ENCODE results near the gene PAPLN.
"Not testable (repeated sequence)": the region's sequence is repeated elsewhere in the genome, so short reads cannot be mapped to it uniquely, and the experiment has no call there.

PAPLN gene

GRCh38 chr14:73277376-73277775 lies 40.1 kb downstream of the PAPLN start:
- Mint-ChIP-seq H3K27me3 (no peaks in the 10 kb centered on the region), H3K27ac (no peak overlapping the region), H3K36me3 (peaks cover 6% of the 10 kb centered on the region), H3K4me3 (no peak overlapping the region), H3K4me1 (peaks cover 5% of the 10 kb centered on the region), H3K9me3 (no peaks in the 10 kb centered on the region)

GRCh38 chr14:73280903-73281302 lies 43.6 kb downstream of the PAPLN start:
- no peaks in the 10 kb centered on the region for H3K9me3 Mint-ChIP-seq
- H3K27me3 Mint-ChIP-seq, result no peaks in the 10 kb centered on the region
- H3K36me3 Mint-ChIP-seq, result peaks cover 15% of the 10 kb centered on the region
- H3K4me3 Mint-ChIP-seq, result no peak overlapping the region
- H3K27ac Mint-ChIP-seq, result no peak overlapping the region
- H3K4me1 Mint-ChIP-seq, result peaks cover 9% of the 10 kb centered on the region

- peaks cover 9% of the 10 kb centered on the region for H3K4me1 Mint-ChIP-seq
- no peaks in the 10 kb centered on the region for H3K9me3 Mint-ChIP-seq
- H3K4me3 Mint-ChIP-seq, result no peak overlapping the region
- H3K27me3 Mint-ChIP-seq, result no peaks in the 10 kb centered on the region
- no peak overlapping the region for H3K27ac Mint-ChIP-seq
- H3K36me3 Mint-ChIP-seq, result peaks cover 18% of the 10 kb centered on the region
Measured at GRCh38 chr14:73283608-73284379, 46.5 kb downstream of the PAPLN start.

GRCh38 chr14:73285979-73286378 lies 48.7 kb downstream of the PAPLN start:
- Mint-ChIP-seq H3K36me3 (peaks cover 18% of the 10 kb centered on the region), H3K4me1 (peaks cover 23% of the 10 kb centered on the region), H3K9me3 (no peaks in the 10 kb centered on the region), H3K27ac (no peak overlapping the region), H3K27me3 (no peaks in the 10 kb centered on the region), H3K4me3 (no peak overlapping the region)

- no peaks in the 10 kb centered on the region for H3K9me3 Mint-ChIP-seq
- no peak overlapping the region for H3K27ac Mint-ChIP-seq
- H3K27me3 Mint-ChIP-seq, result no peaks in the 10 kb centered on the region
- H3K36me3 Mint-ChIP-seq, result peaks cover 16% of the 10 kb centered on the region
- peaks cover 23% of the 10 kb centered on the region for H3K4me1 Mint-ChIP-seq
- no peak overlapping the region for H3K4me3 Mint-ChIP-seq
Measured at GRCh38 chr14:73286598-73286997, 49.3 kb downstream of the PAPLN start.

GRCh38 chr14:73287071-73287470 lies 49.8 kb downstream of the PAPLN start:
- Mint-ChIP-seq H3K27ac (no peak overlapping the region), H3K36me3 (peaks cover 16% of the 10 kb centered on the region), H3K4me1 (peaks cover 22% of the 10 kb centered on the region), H3K4me3 (no peak overlapping the region), H3K27me3 (no peaks in the 10 kb centered on the region), H3K9me3 (no peaks in the 10 kb centered on the region)

- peaks cover 12% of the 10 kb centered on the region for H3K36me3 Mint-ChIP-seq
Measured at GRCh38 chr14:73289308-73289707, 52.0 kb downstream of the PAPLN start.

GRCh38 chr14:73289729-73290128 lies 52.4 kb downstream of the PAPLN start:
- H3K4me3 Mint-ChIP-seq, result no peak overlapping the region
- no peaks in the 10 kb centered on the region for H3K27me3 Mint-ChIP-seq
- H3K36me3 Mint-ChIP-seq, result peaks cover 12% of the 10 kb centered on the region
- H3K9me3 Mint-ChIP-seq, result no peaks in the 10 kb centered on the region
- H3K27ac Mint-ChIP-seq, result no peak overlapping the region
- H3K4me1 Mint-ChIP-seq, result peaks cover 20% of the 10 kb centered on the region

More at GRCh38 chr14:73289308-73289707, 52.0 kb downstream of the PAPLN start:
- H3K4me3 Mint-ChIP-seq, result no peak overlapping the region
- no peak overlapping the region for H3K27ac Mint-ChIP-seq
- H3K27me3 Mint-ChIP-seq, result no peaks in the 10 kb centered on the region
- H3K4me1 Mint-ChIP-seq, result peaks cover 20% of the 10 kb centered on the region
- no peaks in the 10 kb centered on the region for H3K9me3 Mint-ChIP-seq

- Mint-ChIP-seq H3K9me3 (no peaks in the 10 kb centered on the region), H3K4me3 (no peak overlapping the region), H3K4me1 (peaks cover 20% of the 10 kb centered on the region), H3K36me3 (peaks cover 12% of the 10 kb centered on the region), H3K27me3 (no peaks in the 10 kb centered on the region), H3K27ac (no peak overlapping the region)
Measured at GRCh38 chr14:73290279-73290678, 53.0 kb downstream of the PAPLN start.

GRCh38 chr14:73293782-73294781 lies 56.8 kb downstream of the PAPLN start:
- H3K4me1 Mint-ChIP-seq, result peaks cover 18% of the 10 kb centered on the region
- no peak overlapping the region for H3K4me3 Mint-ChIP-seq
- no peak overlapping the region for H3K27ac Mint-ChIP-seq

GRCh38 chr14:73295198-73295796 lies 58.0 kb downstream of the PAPLN start:
- Mint-ChIP-seq H3K4me1 (peaks cover 8% of the 10 kb centered on the region), H3K27ac (no peak overlapping the region), H3K27me3 (no peaks in the 10 kb centered on the region), H3K4me3 (no peak overlapping the region), H3K9me3 (no peaks in the 10 kb centered on the region), H3K36me3 (peaks cover 5% of the 10 kb centered on the region)

More at GRCh38 chr14:73293782-73294781, 56.8 kb downstream of the PAPLN start:
- Mint-ChIP-seq H3K36me3 (peaks cover 5% of the 10 kb centered on the region), H3K27me3 (no peaks in the 10 kb centered on the region), H3K9me3 (no peaks in the 10 kb centered on the region)

- peak overlapping the region; percentile 41 for H3K27ac Mint-ChIP-seq
- no peaks in the 10 kb centered on the region for H3K27me3 Mint-ChIP-seq
- H3K9me3 Mint-ChIP-seq, result no peaks in the 10 kb centered on the region
- H3K4me3 Mint-ChIP-seq, result no peak overlapping the region
- H3K36me3 Mint-ChIP-seq, result peaks cover 6% of the 10 kb centered on the region
- peaks cover 3% of the 10 kb centered on the region for H3K4me1 Mint-ChIP-seq
Measured at GRCh38 chr14:73305499-73305898, 68.2 kb downstream of the PAPLN start.

- Mint-ChIP-seq H3K36me3 (peaks cover 11% of the 10 kb centered on the region), H3K9me3 (no peaks in the 10 kb centered on the region), H3K4me3 (no peak overlapping the region), H3K4me1 (peaks cover 8% of the 10 kb centered on the region), H3K27me3 (no peaks in the 10 kb centered on the region), H3K27ac (no peak overlapping the region)
Measured at GRCh38 chr14:73307261-73307660, 70.0 kb downstream of the PAPLN start.

GRCh38 chr14:73309207-73309606 lies 71.9 kb downstream of the PAPLN start:
- H3K36me3 Mint-ChIP-seq, result peaks cover 11% of the 10 kb centered on the region
- H3K27me3 Mint-ChIP-seq, H3K4me1 Mint-ChIP-seq, H3K9me3 Mint-ChIP-seq, H3K27ac Mint-ChIP-seq, H3K4me3 Mint-ChIP-seq: not testable (repeated sequence)

- H3K9me3 Mint-ChIP-seq, result no peaks in the 10 kb centered on the region
- peaks cover 13% of the 10 kb centered on the region for H3K36me3 Mint-ChIP-seq
- H3K27ac Mint-ChIP-seq, result no peak overlapping the region
- peaks cover 6% of the 10 kb centered on the region for H3K4me1 Mint-ChIP-seq
- H3K4me3 Mint-ChIP-seq, result no peak overlapping the region
- no peaks in the 10 kb centered on the region for H3K27me3 Mint-ChIP-seq
Measured at GRCh38 chr14:73311708-73312030, 74.4 kb downstream of the PAPLN start.

GRCh38 chr14:73312687-73313086 lies 75.4 kb downstream of the PAPLN start:
- peaks cover 13% of the 10 kb centered on the region for H3K36me3 Mint-ChIP-seq
- no peaks in the 10 kb centered on the region for H3K9me3 Mint-ChIP-seq
- no peaks in the 10 kb centered on the region for H3K27me3 Mint-ChIP-seq
- no peak overlapping the region for H3K4me3 Mint-ChIP-seq
- no peak overlapping the region for H3K27ac Mint-ChIP-seq
- H3K4me1 Mint-ChIP-seq, result peaks cover 5% of the 10 kb centered on the region
